IMR-90 (cell line): Measurements from ENCODE around the gene CEP76. TPM values are rescaled to one million over a fixed set of nuclear protein-coding genes. Genes with fewer than 3 reads are reported as not detected.

ENCODE experiments used
- ATAC-seq: fragments of 200-7000 bp; cut with Tn5 transposase; 2 replicates; pipeline ENCODE4 v1.9.1; 2020; ENCODE audit warnings: low read depth, mild to moderate bottlenecking, moderate library complexity
- BruUV-seq: library from RNA; stranded (reverse); fragments of 400-500 nt; replicated peaks from 2 replicates; lab custom pipeline; 2021; lab: Mats Ljungman, UMichigan
- CTCF ChIA-PET: fragments of 300-600 bp; formaldehyde crosslinking; extraction: SDS; loops from one replicate; lab custom pipeline; 2021; ENCODE audit warnings: antibody characterized with exemption; lab: Yijun Ruan, JAX
- POLR2A ChIA-PET: fragments of 300-600 bp; sonication (Branson Sonifier 250); formaldehyde crosslinking; loops from one replicate; lab custom pipeline; 2022; ENCODE audit warnings: antibody characterized with exemption; ENCODE audit not compliant: unreplicated experiment; lab: Charles Lee
- DNase-seq: peaks from one replicate; pipeline ENCODE4 v3.0.0; 2013
- H2AFZ ChIP-seq: replicated peaks from 2 replicates; pipeline ENCODE3; 2013; ENCODE audit warnings: low read length, mild to moderate bottlenecking; ENCODE audit not compliant: poor library complexity
- H2AK5ac ChIP-seq: 2 replicates; pipeline ENCODE4 v1.6.1; 2013; ENCODE audit warnings: low read depth, low read length, inconsistent platforms
- H2AK9ac ChIP-seq: replicated peaks from 2 replicates; pipeline ENCODE3; 2013; ENCODE audit warnings: mild to moderate bottlenecking, low read depth, low read length, moderate library complexity; ENCODE audit not compliant: poor library complexity
- H2BK120ac ChIP-seq: 2 replicates; pipeline ENCODE4 v1.6.1; 2013; ENCODE audit warnings: low read depth, low read length, inconsistent platforms
- H2BK15ac ChIP-seq: 3 replicates; pipeline ENCODE4 v1.6.1; 2013; ENCODE audit warnings: low read depth, low read length, inconsistent platforms
- H2BK20ac ChIP-seq: 2 replicates; pipeline ENCODE4 v1.6.1; 2013; ENCODE audit warnings: low read depth, mild to moderate bottlenecking, inconsistent platforms, low read length, moderate library complexity
- H2BK5ac ChIP-seq: 2 replicates; pipeline ENCODE4 v1.6.1; 2013; ENCODE audit warnings: mild to moderate bottlenecking, low read depth, low read length, inconsistent platforms; ENCODE audit not compliant: poor library complexity, severe bottlenecking
- H3K14ac ChIP-seq: replicated peaks from 2 replicates; pipeline ENCODE4 v1.6.1; 2013; ENCODE audit warnings: low read depth, low read length, inconsistent platforms
- H3K18ac ChIP-seq: 2 replicates; pipeline ENCODE4 v1.6.1; 2013; ENCODE audit warnings: low read depth, low read length, control low read depth
- H3K23ac ChIP-seq: 2 replicates; pipeline ENCODE4 v1.6.1; 2013; ENCODE audit warnings: low read depth, low read length, inconsistent platforms
- H3K27ac ChIP-seq: 2 replicates; pipeline ENCODE4 v1.5.1; 2013; ENCODE audit warnings: mild to moderate bottlenecking, control low read depth, low read length; ENCODE audit not compliant: insufficient read depth
- H3K27me3 ChIP-seq: 2 replicates; pipeline ENCODE4 v1.6.1; 2013; ENCODE audit warnings: low read length; ENCODE audit not compliant: control insufficient read depth, insufficient read depth
- H3K36me3 ChIP-seq: 2 replicates; pipeline ENCODE4 v1.6.1; 2013; ENCODE audit warnings: low read length, mixed read lengths; ENCODE audit not compliant: control insufficient read depth, insufficient read depth
- H3K4ac ChIP-seq: 2 replicates; pipeline ENCODE4 v1.6.1; 2013; ENCODE audit warnings: low read depth, low read length, inconsistent platforms
- H3K4me1 ChIP-seq: 2 replicates; pipeline ENCODE4 v1.6.1; 2013; ENCODE audit warnings: low read length, mixed read lengths; ENCODE audit not compliant: control insufficient read depth, insufficient read depth
- H3K4me2 ChIP-seq: 2 replicates; pipeline ENCODE4 v1.6.1; 2013; ENCODE audit warnings: low read depth, mild to moderate bottlenecking, control low read depth, low read length, moderate library complexity
- H3K4me3 ChIP-seq: 2 replicates; pipeline ENCODE4 v1.5.1; 2013; ENCODE audit warnings: low read depth, mild to moderate bottlenecking, control low read depth, low read length, moderate library complexity; ENCODE audit not compliant: insufficient read depth
- H3K56ac ChIP-seq: 2 replicates; pipeline ENCODE4 v1.6.1; 2013; ENCODE audit warnings: low read length, inconsistent platforms; ENCODE audit not compliant: insufficient read depth; ENCODE audit errors: extremely low read depth
- H3K79me1 ChIP-seq, 2 experiments: 2 replicates each; pipeline ENCODE4 v1.6.1; 2013; ENCODE audit warnings: low read length in 2 of 2, inconsistent platforms in 1 of 2, low read depth in 1 of 2
- H3K9ac ChIP-seq: 2 replicates; pipeline ENCODE4 v1.6.1; 2013; ENCODE audit warnings: low read depth, low read length, control low read depth
- H3K9me1 ChIP-seq: 2 replicates; pipeline ENCODE4 v1.6.1; 2013; ENCODE audit warnings: low read length, inconsistent platforms; ENCODE audit not compliant: insufficient read depth
- H3K9me3 ChIP-seq: 2 replicates; pipeline ENCODE4 v1.6.1; 2013; ENCODE audit warnings: low read length; ENCODE audit not compliant: control insufficient read depth, insufficient read depth
- H4K20me1 ChIP-seq: 2 replicates; pipeline ENCODE4 v1.6.1; 2013; ENCODE audit warnings: low read length, inconsistent platforms; ENCODE audit not compliant: insufficient read depth
- H4K5ac ChIP-seq: 2 replicates; pipeline ENCODE4 v1.6.1; 2013; ENCODE audit warnings: mild to moderate bottlenecking, low read depth, low read length, control low read depth
- H4K8ac ChIP-seq, 2 experiments: 2 replicates each; pipeline ENCODE4 v1.6.1; 2013; ENCODE audit warnings: low read depth in 2 of 2, low read length in 2 of 2, control low read depth in 1 of 2, inconsistent platforms in 1 of 2
- H4K91ac ChIP-seq: 2 replicates; pipeline ENCODE4 v1.6.1; 2013; ENCODE audit warnings: low read depth, low read length, inconsistent platforms; ENCODE audit not compliant: insufficient read depth
- CEBPB ChIP-seq: IDR thresholded peaks from 2 replicates; pipeline ENCODE4 v1.6.1; 2012; ENCODE audit warnings: low read depth, low read length, improper control_type of control experiment
- CHD1 ChIP-seq: IDR thresholded peaks from 2 replicates; pipeline ENCODE4 v1.6.1; 2012; ENCODE audit warnings: low read depth, low read length, improper control_type of control experiment
- MAFK ChIP-seq: IDR thresholded peaks from 2 replicates; pipeline ENCODE4 v1.6.1; 2012; ENCODE audit warnings: low read depth, low read length, improper control_type of control experiment
- MXI1 ChIP-seq: IDR thresholded peaks from 2 replicates; pipeline ENCODE4 v1.6.1; 2012; ENCODE audit warnings: low read depth, mild to moderate bottlenecking, low read length, moderate library complexity, borderline replicate concordance
- RCOR1 ChIP-seq: IDR thresholded peaks from 2 replicates; pipeline ENCODE4 v1.6.1; 2012; ENCODE audit warnings: mild to moderate bottlenecking, low read length, improper control_type of control experiment; ENCODE audit not compliant: insufficient replicate concordance
- RFX5 ChIP-seq: IDR thresholded peaks from 2 replicates; pipeline ENCODE4 v1.8.0; 2012; ENCODE audit warnings: low read depth, mild to moderate bottlenecking, low read length, moderate library complexity
- SMC3 ChIP-seq: fragments of 150-350 bp; IDR thresholded peaks from 2 replicates; pipeline ENCODE4 v1.6.1; 2016; ENCODE audit warnings: low read depth, mild to moderate bottlenecking, antibody characterized with exemption, low read length, moderate library complexity
- WGBS, 2 experiments: methylation state at CpG; one replicate each; pipeline versions ENCODE4 v1.1.5 to v1.1.7; 2013; ENCODE audit warnings: missing lambda C conversion rate in 2 of 2; ENCODE audit not compliant: insufficient read length in 1 of 2; ENCODE audit errors: extremely low coverage in 2 of 2; 5-methylcytosine and 5-hydroxymethylcytosine counted together
- dilution Hi-C: fragments of 300-500 bp; cut with HindIII; formaldehyde crosslinking; loops from one replicate; pipeline ENCODE4 v1.14.3; 2018; ENCODE audit warnings: low sequenced_read_pairs; ENCODE audit not compliant: unreplicated experiment
- in situ Hi-C: fragments of 300-500 bp; cut with MboI; formaldehyde crosslinking; loops from 3 replicates; pipeline ENCODE4 v1.14.3; 2019; ENCODE audit warnings: low sequenced_read_pairs, inconsistent platforms, mixed read lengths
- intact Hi-C: fragments of 100-400 bp; cut with micrococcal nuclease; formaldehyde crosslinking; loops from 2 replicates; pipeline ENCODE4 v1.10.0; 2022
- polyA plus RNA-seq, 3 experiments: library from polyadenylated mRNA; depleted of rRNA; stranded (reverse); fragments of >200 nt; gene quantifications; 2 replicates each; pipeline ENCODE4 v1.2.3, GENCODE V29; 2012; ENCODE audit warnings: low replicate concordance in 1 of 3
- total RNA-seq: library from RNA; depleted of rRNA; stranded (reverse); fragments of >200 nt; gene quantifications from 2 replicates; pipeline ENCODE4 v1.2.3, GENCODE V29; 2012
- TF ChIP-seq, protein P1 (sequence below): fragments of 150-350 bp; IDR thresholded peaks from 2 replicates; pipeline ENCODE4 v1.6.1; 2016; ENCODE audit warnings: low read depth, mild to moderate bottlenecking, low read length, moderate library complexity, borderline replicate concordance

The CEP76 gene
- total and polyA plus RNA-seq, 2 of the 4 experiments (the other 2 are of a cell fraction): 5.1 to 8.1 TPM

DNA sequence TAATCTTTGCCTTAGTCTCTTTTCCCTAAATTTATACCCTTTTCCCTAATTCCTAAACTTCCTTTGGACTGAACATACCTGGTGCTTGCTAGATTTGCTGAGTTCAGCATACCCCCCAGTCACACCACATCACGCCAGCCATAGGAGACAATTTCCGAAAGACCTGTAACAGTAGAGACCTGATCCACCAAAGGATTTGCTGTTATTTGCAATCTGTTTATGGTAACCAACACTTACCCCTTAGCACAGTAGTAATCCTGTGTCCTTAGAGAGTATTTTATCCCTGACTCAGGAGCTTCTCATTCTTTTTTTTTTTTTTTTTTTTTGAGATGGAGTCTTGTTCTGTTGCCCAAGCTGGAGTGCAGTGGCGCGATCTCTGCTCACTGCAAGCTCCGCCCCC is 8.9 kb upstream of the CEP76 start:
- no peaks in the 10 kb centered on the region for H3K4me1 ChIP-seq
- no peak overlapping the region for H3K23ac ChIP-seq
- no peak overlapping the region for H2AK5ac ChIP-seq
- H3K9ac ChIP-seq: no peak overlapping the region
- no peak overlapping the region for H3K14ac ChIP-seq
- no peak overlapping the region for H4K8ac ChIP-seq
- no peak overlapping the region for H3K4ac ChIP-seq
- peaks cover 50% of the 10 kb centered on the region for H3K36me3 ChIP-seq
- peaks cover 11 to 15% of the 10 kb centered on the region in 2 experiments for H3K79me1 ChIP-seq
- no CpG with 5 or more reads among the region's 5 CpGs for WGBS, 2 experiments
- ChIA-PET POLR2A (interaction anchor here (0.6 kb wide), 1 partner anchor 9 kb away, joined by 5 read pairs; no protein-coding TSS in a partner anchor), CTCF (no interaction called here)
- H3K9me3 ChIP-seq: no peaks in the 10 kb centered on the region
- no peaks in the 10 kb centered on the region for H3K27me3 ChIP-seq
- H2BK120ac ChIP-seq: no peak overlapping the region
- no peak overlapping the region for H2BK15ac ChIP-seq
- H4K20me1 ChIP-seq: no peaks in the 10 kb centered on the region; the same call in 1 of the 2 replicates
- no peak overlapping the region for H2AK9ac ChIP-seq
- H3K4me3 ChIP-seq: no peak overlapping the region
- H2BK20ac ChIP-seq: no peak overlapping the region
- no peak overlapping the region for H2BK5ac ChIP-seq
- DNase-seq: no peak
- H3K18ac ChIP-seq: no peak overlapping the region
- no peaks in the 10 kb centered on the region for H3K9me1 ChIP-seq
- in situ Hi-C loops (no loop called here), dilution Hi-C loops (no loop called here), intact Hi-C loops (no loop called here)
- no peak overlapping the region for H4K5ac ChIP-seq
- no peak overlapping the region for H2AFZ ChIP-seq
- ATAC-seq: no peak
- H3K56ac ChIP-seq: no peak overlapping the region
- no peak overlapping the region for H3K27ac ChIP-seq
- H3K4me2 ChIP-seq: no peak overlapping the region
- TF ChIP-seq MXI1 (no peak), SMC3 (no peak), CHD1 (no peak), RFX5 (no peak), CEBPB (no peak), MAFK (no peak), RCOR1 (no peak)
- TF ChIP-seq, protein P1, sequence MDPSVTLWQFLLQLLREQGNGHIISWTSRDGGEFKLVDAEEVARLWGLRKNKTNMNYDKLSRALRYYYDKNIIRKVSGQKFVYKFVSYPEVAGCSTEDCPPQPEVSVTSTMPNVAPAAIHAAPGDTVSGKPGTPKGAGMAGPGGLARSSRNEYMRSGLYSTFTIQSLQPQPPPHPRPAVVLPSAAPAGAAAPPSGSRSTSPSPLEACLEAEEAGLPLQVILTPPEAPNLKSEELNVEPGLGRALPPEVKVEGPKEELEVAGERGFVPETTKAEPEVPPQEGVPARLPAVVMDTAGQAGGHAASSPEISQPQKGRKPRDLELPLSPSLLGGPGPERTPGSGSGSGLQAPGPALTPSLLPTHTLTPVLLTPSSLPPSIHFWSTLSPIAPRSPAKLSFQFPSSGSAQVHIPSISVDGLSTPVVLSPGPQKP: no peak
- no peak overlapping the region for H4K91ac ChIP-seq
- no TSS peak for BruUV-seq
